Hypothalamus (tissue), 51 donors: ENCODE results near the gene KCTD3.

ENCODE experiments used
- DNase-seq, 51 donors: peaks; one replicate each; lab custom pipeline; 2025; lab: John Stamatoyannopoulos, UW

KCTD3 gene

GRCh38 chr1:215650446-215651149 lies 83.5 kb downstream of the KCTD3 start:
- no peak for DNase-seq

GRCh38 chr1:215651867-215652266 lies 84.8 kb downstream of the KCTD3 start:
- no peak for DNase-seq

- DNase-seq = no peak
Measured at GRCh38 chr1:215652371-215652770, 85.3 kb downstream of the KCTD3 start.

- DNase-seq = no peak
Measured at GRCh38 chr1:215657047-215657446, 89.9 kb downstream of the KCTD3 start.

- DNase-seq = no peak
Measured at GRCh38 chr1:215660259-215660658, 93.2 kb downstream of the KCTD3 start.

GRCh38 chr1:215661033-215661432 lies 93.9 kb downstream of the KCTD3 start:
- no peak for DNase-seq

- no peak for DNase-seq
Measured at GRCh38 chr1:215665215-215665614, 98.1 kb downstream of the KCTD3 start.

- DNase-seq = peak in 1 of 51 donors; percentile 3
Measured at GRCh38 chr1:215667761-215668160, 100.7 kb downstream of the KCTD3 start.

GRCh38 chr1:215669806-215670491 lies 102.8 kb downstream of the KCTD3 start:
- no peak for DNase-seq
